ENCODE measurements around the gene ZNF80. TPM values are rescaled to one million over a fixed set of nuclear protein-coding genes. Genes with fewer than 3 reads are reported as not detected.

Gene ZNF80
- polyA plus RNA-seq, 2 of the 4 experiments (the other 2 are of a cell fraction) = not detected

GRCh38 chr3:114192136-114192535, 45.2 kb downstream of the ZNF80 start:
- POLR2A ChIA-PET = no interaction called here
- no peak for FAIRE-seq
- TF ChIP-seq HOXB5 (CRISPR knock-in tag; IDR thresholded peaks at IDR 0.05) (no peak), JUNB (IDR thresholded peaks at IDR 0.05) (no peak), PHF8 (IDR thresholded peaks at IDR 0.05; ENCODE audit: borderline replicate concordance, low read depth) (no peak), RCOR1 (IDR thresholded peaks at IDR 0.05; ENCODE audit: low read depth, low read length) (no peak), CBX2 (IDR thresholded peaks at IDR 0.05; ENCODE audit: borderline replicate concordance, low read depth) (no peak), USF2 (IDR thresholded peaks at IDR 0.05) (no peak), MAFK (IDR thresholded peaks at IDR 0.05; ENCODE audit: partially characterized antibody) (no peak), HOXA7 (CRISPR knock-in tag; IDR thresholded peaks at IDR 0.05) (no peak), RFX5 (IDR thresholded peaks at IDR 0.05) (no peak), ZFP36 (IDR thresholded peaks at IDR 0.05; ENCODE audit: borderline replicate concordance, partially characterized antibody) (no peak), FOSB (CRISPR knock-in tag; IDR thresholded peaks at IDR 0.05) (no peak), SREBF2 (IDR thresholded peaks at IDR 0.05) (no peak), MAX (IDR thresholded peaks at IDR 0.05) (no peak), TP53 (CRISPR knock-in tag; IDR thresholded peaks at IDR 0.05) (no peak), CBX8 (IDR thresholded peaks at IDR 0.05) (no peak), ATOH8 (CRISPR knock-in tag; IDR thresholded peaks at IDR 0.05; ENCODE audit: low read depth) (no peak)
- no peaks in the 10 kb centered on the region for H3K9me3 ChIP-seq
- no peak overlapping the region for H3K4me2 ChIP-seq
- no peak for DNase-seq (ENCODE audit: low read depth in 1 of 2, low spot score in 1 of 2)
- ATAC-seq = no peak
- H3K4me3 ChIP-seq = no peak overlapping the region
- H3K4me1 ChIP-seq = no peaks in the 10 kb centered on the region
- no peak overlapping the region for H3K27ac ChIP-seq
- CTCF ChIA-PET = interaction anchor here (0.6 kb wide), 1 partner anchor 1664 kb away, joined by 7 read pairs; no protein-coding TSS in a partner anchor

GRCh38 chr3:114186501-114186900, 50.9 kb downstream of the ZNF80 start:
- ChIA-PET CTCF (no interaction called here), POLR2A (no interaction called here)
- ATAC-seq (no peak), DNase-seq (ENCODE audit: low read depth in 1 of 2, low spot score in 1 of 2) (no peak), FAIRE-seq (no peak)
- Histone ChIP-seq H3K4me1 (no peaks in the 10 kb centered on the region), H3K4me2 (no peak overlapping the region), H3K27ac (no peak overlapping the region), H3K4me3 (no peak overlapping the region), H3K9me3 (no peaks in the 10 kb centered on the region)
- no peak for TF ChIP-seq HOXA7 (CRISPR knock-in tag; IDR thresholded peaks at IDR 0.05)
- no peak for TF ChIP-seq EP300 (IDR thresholded peaks at IDR 0.05)
- no peak for TF ChIP-seq CTCF (IDR thresholded peaks at IDR 0.05)
- TF ChIP-seq BCL3 (IDR thresholded peaks at IDR 0.05) = no peak
- no peak for TF ChIP-seq GATA3 (IDR thresholded peaks at IDR 0.05; ENCODE audit: borderline replicate concordance)
- TF ChIP-seq HEYL (CRISPR knock-in tag; IDR thresholded peaks at IDR 0.05) = no peak
- no peak for TF ChIP-seq ESRRA (IDR thresholded peaks at IDR 0.05; ENCODE audit: borderline replicate concordance, low read length)
- TF ChIP-seq MYC (IDR thresholded peaks at IDR 0.05; ENCODE audit: borderline replicate concordance, low read length) = no peak
- TF ChIP-seq HMGXB4 (CRISPR knock-in tag; IDR thresholded peaks at IDR 0.05; ENCODE audit: borderline replicate concordance) = no peak
- no peak for TF ChIP-seq EHF (CRISPR knock-in tag; IDR thresholded peaks at IDR 0.05)
- TF ChIP-seq MAFK (IDR thresholded peaks at IDR 0.05; ENCODE audit: partially characterized antibody) = no peak
- TF ChIP-seq JUN (IDR thresholded peaks at IDR 0.05) = no peak
- no peak for TF ChIP-seq RARB (CRISPR knock-in tag; IDR thresholded peaks at IDR 0.05)
- no peak for TF ChIP-seq HDAC2 (IDR thresholded peaks at IDR 0.05)
- no peak for TF ChIP-seq CBX2 (IDR thresholded peaks at IDR 0.05; ENCODE audit: borderline replicate concordance, low read depth)
- no peak for TF ChIP-seq FOXS1 (CRISPR knock-in tag; IDR thresholded peaks at IDR 0.05)
- no peak for TF ChIP-seq CEBPB (IDR thresholded peaks at IDR 0.05)
